ENCODE measurements around the gene CH25H.

The CH25H gene

DNA sequence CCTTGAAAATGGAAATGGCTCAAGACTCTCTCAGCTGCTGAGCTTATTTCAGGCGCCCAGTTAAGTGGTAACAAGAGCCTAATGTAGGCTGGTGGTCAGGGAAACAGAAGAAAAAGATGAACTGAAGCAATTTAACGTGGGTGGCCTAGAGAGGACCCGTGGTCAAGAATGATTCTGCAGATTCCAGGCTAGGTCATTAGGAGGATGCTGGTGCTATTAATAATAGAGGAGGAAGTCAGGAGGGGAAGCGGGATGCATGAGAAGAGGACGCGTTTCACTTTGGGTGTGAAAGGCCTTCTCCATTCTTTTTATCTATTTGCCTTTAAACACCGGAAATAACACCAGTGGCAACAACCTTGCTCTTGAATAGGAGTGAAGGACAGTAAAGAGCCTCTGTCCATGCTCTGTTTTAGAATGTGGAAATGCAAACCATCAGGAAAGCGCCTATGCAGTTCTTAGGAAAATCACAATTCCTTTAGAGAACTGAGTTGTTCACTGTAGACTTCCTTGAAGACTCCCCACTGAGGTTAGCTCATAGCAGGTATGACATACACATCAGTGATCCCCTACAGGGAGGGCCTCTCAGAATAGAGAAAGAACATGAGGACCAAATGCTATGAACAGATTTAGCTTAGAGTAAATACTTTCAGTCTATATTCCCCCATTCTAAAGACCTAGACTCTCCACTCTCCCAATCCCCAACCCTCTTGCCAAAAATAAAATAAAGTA is 35.9 kb upstream of the CH25H start:
- H3K36me3 ChIP-seq (ENCODE audit: insufficient read depth, low read length): peaks cover 4% of the 10 kb centered on the region; the same call in 1 of the 2 replicates
- H3K9ac ChIP-seq (ENCODE audit: low read depth, low read length): no peak overlapping the region
- no peaks in the 10 kb centered on the region for H3K9me3 ChIP-seq (ENCODE audit: insufficient read depth, low read depth, low read length)
- H3K4me1 ChIP-seq (ENCODE audit: insufficient read depth, low read length): peaks cover 50% of the 10 kb centered on the region
- H3K4me3 ChIP-seq (ENCODE audit: low read length): no peak overlapping the region
- no peak overlapping the region for H3K27ac ChIP-seq (ENCODE audit: low read depth, low read length)
- H3K27me3 ChIP-seq (ENCODE audit: insufficient read depth, low read length): no peaks in the 10 kb centered on the region
- 75% methylated on average over 8 of the region's 8 CpGs for WGBS

GRCh38 chr10:89242345-89242684 is 35.2 kb upstream of the CH25H start:
- Histone ChIP-seq H3K4me1 (ENCODE audit: insufficient read depth, low read length) (peaks cover 50% of the 10 kb centered on the region), H3K4me3 (ENCODE audit: low read length) (no peak overlapping the region), H3K36me3 (ENCODE audit: insufficient read depth, low read length) (peaks cover 4% of the 10 kb centered on the region; the same call in 1 of the 2 replicates), H3K27me3 (ENCODE audit: insufficient read depth, low read length) (no peaks in the 10 kb centered on the region), H3K27ac (ENCODE audit: low read depth, low read length) (peak overlapping the region; percentile 42; the same call in 1 of the 2 replicates), H3K9ac (ENCODE audit: low read depth, low read length) (no peak overlapping the region), H3K9me3 (ENCODE audit: insufficient read depth, low read depth, low read length) (no peaks in the 10 kb centered on the region)

DNA sequence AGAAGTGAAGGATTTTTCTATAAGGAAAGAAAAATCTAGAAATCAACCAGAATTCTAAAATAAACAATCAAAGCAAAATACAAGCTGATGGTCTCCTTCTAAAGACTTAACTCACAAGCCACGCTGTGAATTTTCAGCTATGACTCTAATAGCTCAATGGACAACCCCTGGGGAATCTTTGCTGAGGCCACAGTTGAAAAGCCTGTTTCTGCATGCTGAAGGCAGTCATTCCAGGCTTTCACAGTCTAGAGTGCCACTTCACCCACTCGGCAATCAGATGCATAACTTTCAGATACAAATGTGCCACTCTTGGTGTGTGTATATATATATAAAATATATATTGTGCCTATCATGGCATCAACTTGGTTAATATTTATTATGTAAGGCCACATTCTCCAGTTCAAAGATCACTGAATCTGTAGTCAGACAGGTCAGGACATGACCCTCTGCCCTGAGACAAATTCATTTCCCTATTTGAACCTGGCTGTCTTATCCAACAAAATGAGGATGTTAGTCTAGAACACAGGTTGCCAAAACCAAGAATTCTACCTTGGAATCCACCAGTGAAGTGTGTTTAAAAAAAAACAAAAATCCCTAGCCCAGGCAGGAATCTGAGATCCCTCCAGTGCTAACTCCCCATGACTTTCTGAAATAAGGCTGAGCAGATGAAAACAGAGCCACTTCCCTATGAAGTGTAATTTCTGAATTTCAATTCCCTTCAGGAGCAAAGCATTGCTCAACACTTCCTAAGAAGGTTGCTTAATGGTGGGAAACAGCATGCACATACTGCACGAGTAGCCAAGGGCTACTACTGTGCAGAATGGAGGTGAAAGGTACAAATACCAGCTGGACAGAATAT is 34.6 kb upstream of the CH25H start:
- peaks cover 4% of the 10 kb centered on the region; the same call in 1 of the 2 replicates for H3K36me3 ChIP-seq (ENCODE audit: insufficient read depth, low read length)
- peak overlapping the region; percentile 42; the same call in 1 of the 2 replicates for H3K27ac ChIP-seq (ENCODE audit: low read depth, low read length)
- no peaks in the 10 kb centered on the region for H3K9me3 ChIP-seq (ENCODE audit: insufficient read depth, low read depth, low read length)
- no peaks in the 10 kb centered on the region for H3K27me3 ChIP-seq (ENCODE audit: insufficient read depth, low read length)
- no peak overlapping the region for H3K9ac ChIP-seq (ENCODE audit: low read depth, low read length)
- no peak overlapping the region for H3K4me3 ChIP-seq (ENCODE audit: low read length)
- H3K4me1 ChIP-seq (ENCODE audit: insufficient read depth, low read length): peaks cover 50% of the 10 kb centered on the region
- WGBS: 96% methylated on average over 3 of the region's 3 CpGs

DNA sequence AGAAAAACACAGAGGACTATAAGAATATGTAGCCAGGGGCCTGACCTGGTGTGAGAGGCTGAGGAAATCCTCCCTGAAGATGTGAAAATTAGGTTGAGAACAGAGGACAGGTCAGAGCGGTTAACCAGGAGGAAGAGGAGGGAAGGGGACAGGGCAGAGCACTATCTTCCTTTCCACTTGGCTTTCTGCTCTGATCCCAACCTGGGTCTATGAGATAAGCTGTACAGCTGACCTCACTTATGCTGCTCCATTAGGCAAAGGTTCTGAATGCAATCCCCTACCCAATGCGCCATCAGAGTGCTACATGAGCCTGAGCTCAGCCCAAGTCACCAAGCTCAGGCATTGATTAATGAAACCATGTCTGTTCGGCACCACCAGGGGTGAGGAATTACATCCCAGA is 33.9 kb upstream of the CH25H start:
- H3K27ac ChIP-seq (ENCODE audit: low read depth, low read length): no peak overlapping the region
- no peak overlapping the region for H3K4me3 ChIP-seq (ENCODE audit: low read length)
- H3K9me3 ChIP-seq (ENCODE audit: insufficient read depth, low read depth, low read length): no peaks in the 10 kb centered on the region
- peaks cover 47% of the 10 kb centered on the region for H3K4me1 ChIP-seq (ENCODE audit: insufficient read depth, low read length)
- H3K27me3 ChIP-seq (ENCODE audit: insufficient read depth, low read length): no peaks in the 10 kb centered on the region
- WGBS: 91% methylated on average over 3 of the region's 3 CpGs
- no peak overlapping the region for H3K9ac ChIP-seq (ENCODE audit: low read depth, low read length)
- H3K36me3 ChIP-seq (ENCODE audit: insufficient read depth, low read length): peaks cover 4% of the 10 kb centered on the region; the same call in 1 of the 2 replicates

DNA sequence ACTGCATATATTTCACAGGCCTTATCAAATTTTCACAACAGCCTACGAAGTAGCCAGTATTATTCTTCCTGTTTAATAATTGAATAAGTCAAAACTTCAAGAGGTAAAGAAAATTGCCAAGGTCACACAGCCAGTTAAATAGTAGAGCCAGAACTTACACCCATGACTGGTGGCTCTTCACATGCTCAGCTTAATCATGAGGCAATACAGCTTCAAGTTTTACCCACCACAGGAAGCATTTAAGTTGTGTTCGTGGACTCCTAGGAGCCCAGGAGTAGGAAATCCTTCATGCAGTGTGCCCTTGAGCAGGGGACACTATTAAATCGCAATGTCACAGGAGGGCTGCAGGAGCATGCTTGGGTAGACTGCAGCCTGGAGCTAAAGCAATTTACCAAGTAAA is 33.4 kb upstream of the CH25H start:
- WGBS: over 99% methylated on average over 3 of the region's 3 CpGs
- Histone ChIP-seq H3K27me3 (ENCODE audit: insufficient read depth, low read length) (no peaks in the 10 kb centered on the region), H3K4me1 (ENCODE audit: insufficient read depth, low read length) (peaks cover 47% of the 10 kb centered on the region), H3K36me3 (ENCODE audit: insufficient read depth, low read length) (peaks cover 4% of the 10 kb centered on the region; the same call in 1 of the 2 replicates), H3K27ac (ENCODE audit: low read depth, low read length) (no peak overlapping the region), H3K4me3 (ENCODE audit: low read length) (no peak overlapping the region), H3K9ac (ENCODE audit: low read depth, low read length) (no peak overlapping the region), H3K9me3 (ENCODE audit: insufficient read depth, low read depth, low read length) (no peaks in the 10 kb centered on the region)

- H3K27ac ChIP-seq (ENCODE audit: low read depth, low read length): no peak overlapping the region
- WGBS: 87% methylated on average over 5 of the region's 5 CpGs
- no peaks in the 10 kb centered on the region for H3K9me3 ChIP-seq (ENCODE audit: insufficient read depth, low read depth, low read length)
- H3K9ac ChIP-seq (ENCODE audit: low read depth, low read length): no peak overlapping the region
- H3K27me3 ChIP-seq (ENCODE audit: insufficient read depth, low read length): no peaks in the 10 kb centered on the region
- peaks cover 40% of the 10 kb centered on the region for H3K4me1 ChIP-seq (ENCODE audit: insufficient read depth, low read length)
- H3K36me3 ChIP-seq (ENCODE audit: insufficient read depth, low read length): peaks cover 4% of the 10 kb centered on the region; the same call in 1 of the 2 replicates
- H3K4me3 ChIP-seq (ENCODE audit: low read length): no peak overlapping the region
Measured at GRCh38 chr10:89238956-89239644, 32.0 kb upstream of the CH25H start.

DNA sequence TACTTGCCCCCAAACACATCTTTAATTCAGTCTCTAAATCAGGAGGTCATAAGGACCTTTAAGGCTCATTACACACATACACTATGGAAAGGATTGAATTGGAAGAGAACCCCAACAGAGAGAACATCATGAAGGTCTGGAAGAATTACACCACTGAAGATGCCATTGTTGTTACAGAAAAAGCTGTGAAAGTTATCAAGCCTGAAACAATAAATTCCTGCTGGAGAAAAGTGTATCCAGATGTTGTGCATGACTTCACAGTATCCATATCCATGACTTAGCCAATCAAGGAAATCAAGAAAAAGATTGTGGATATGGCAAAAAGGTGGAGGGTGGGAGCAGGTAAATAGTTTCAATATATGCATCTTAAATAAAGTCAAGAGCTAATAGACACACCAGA is 30.7 kb upstream of the CH25H start:
- Histone ChIP-seq H3K27me3 (ENCODE audit: insufficient read depth, low read length) (no peaks in the 10 kb centered on the region), H3K36me3 (ENCODE audit: insufficient read depth, low read length) (peaks cover 4% of the 10 kb centered on the region; the same call in 1 of the 2 replicates), H3K9me3 (ENCODE audit: insufficient read depth, low read depth, low read length) (no peaks in the 10 kb centered on the region), H3K4me3 (ENCODE audit: low read length) (no peak overlapping the region), H3K9ac (ENCODE audit: low read depth, low read length) (no peak overlapping the region), H3K4me1 (ENCODE audit: insufficient read depth, low read length) (peaks cover 30% of the 10 kb centered on the region), H3K27ac (ENCODE audit: low read depth, low read length) (no peak overlapping the region)

DNA sequence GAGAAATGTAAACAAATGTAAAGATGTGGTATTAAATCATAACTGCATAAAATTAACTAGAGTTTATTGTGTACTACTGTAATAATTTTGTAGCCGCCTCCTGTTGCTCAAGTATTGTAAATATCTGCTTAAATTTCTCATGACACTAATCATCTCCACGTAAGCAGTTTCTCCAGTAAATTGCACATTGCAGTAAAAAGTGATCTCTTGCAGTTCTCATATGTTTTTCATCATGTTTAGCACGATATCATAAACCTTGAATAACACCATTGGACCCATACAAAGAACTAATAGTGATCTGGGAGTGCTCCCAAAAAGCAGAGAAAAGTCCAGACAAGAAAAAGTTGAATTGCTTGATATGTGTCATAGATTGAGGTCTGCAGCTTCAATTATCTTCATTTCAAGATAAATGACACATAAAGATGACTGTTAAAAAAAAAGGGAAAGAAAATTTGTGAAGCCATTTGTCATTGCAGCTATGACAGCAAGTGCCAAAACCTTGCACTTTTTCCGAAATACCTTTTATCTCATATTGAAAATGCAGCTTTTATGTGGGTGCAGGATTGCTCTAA is 29.2 kb upstream of the CH25H start:
- Histone ChIP-seq H3K9me3 (ENCODE audit: insufficient read depth, low read depth, low read length) (no peaks in the 10 kb centered on the region), H3K4me1 (ENCODE audit: insufficient read depth, low read length) (peaks cover 15% of the 10 kb centered on the region), H3K27ac (ENCODE audit: low read depth, low read length) (no peak overlapping the region), H3K4me3 (ENCODE audit: low read length) (no peak overlapping the region), H3K36me3 (ENCODE audit: insufficient read depth, low read length) (peaks cover 7% of the 10 kb centered on the region), H3K9ac (ENCODE audit: low read depth, low read length) (no peak overlapping the region), H3K27me3 (ENCODE audit: insufficient read depth, low read length) (no peaks in the 10 kb centered on the region)
- WGBS: 93% methylated on average over 3 of the region's 4 CpGs

DNA sequence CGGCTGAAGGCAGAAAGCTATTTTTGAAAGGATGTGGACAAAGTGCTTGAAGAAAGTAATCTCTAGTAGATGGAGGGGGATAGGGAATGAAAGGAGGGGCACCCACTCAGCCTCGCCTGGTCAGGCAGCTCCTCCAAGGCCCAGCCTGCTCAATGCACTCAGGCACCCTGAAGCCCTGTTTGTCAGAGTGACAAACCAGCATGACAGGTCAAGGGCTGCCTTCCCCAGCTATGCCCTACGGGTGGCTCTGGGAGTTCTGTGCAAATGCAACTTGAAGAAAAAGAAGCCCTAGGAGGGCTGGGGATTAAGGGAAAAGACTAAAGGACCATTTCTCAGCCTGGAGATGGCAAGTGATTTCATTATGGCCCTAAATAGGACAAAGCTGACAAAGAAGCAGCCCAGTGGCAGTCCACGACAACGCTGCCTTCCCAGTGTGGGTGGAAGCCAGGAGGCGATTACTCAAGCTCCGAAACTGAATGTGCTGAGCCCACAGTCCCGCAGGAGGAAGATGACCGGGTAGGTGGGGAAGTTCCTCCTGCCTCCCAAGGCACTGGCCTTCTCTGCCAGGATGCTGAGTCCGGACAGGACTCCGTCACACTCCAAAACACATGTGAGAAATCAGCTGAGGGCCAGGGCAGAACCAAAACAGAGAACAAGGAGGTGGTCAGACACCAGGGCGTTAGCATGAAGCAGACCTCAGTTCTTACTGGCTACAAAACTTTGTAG is 28.1 kb upstream of the CH25H start:
- WGBS: 68% methylated on average over 12 of the region's 12 CpGs
- Histone ChIP-seq H3K9me3 (ENCODE audit: insufficient read depth, low read depth, low read length) (no peaks in the 10 kb centered on the region), H3K27me3 (ENCODE audit: insufficient read depth, low read length) (no peaks in the 10 kb centered on the region), H3K4me3 (ENCODE audit: low read length) (no peak overlapping the region), H3K27ac (ENCODE audit: low read depth, low read length) (peak overlapping the region; percentile 49; the same call in 1 of the 2 replicates), H3K9ac (ENCODE audit: low read depth, low read length) (no peak overlapping the region), H3K4me1 (ENCODE audit: insufficient read depth, low read length) (peaks cover 9% of the 10 kb centered on the region), H3K36me3 (ENCODE audit: insufficient read depth, low read length) (peaks cover 7% of the 10 kb centered on the region)

DNA sequence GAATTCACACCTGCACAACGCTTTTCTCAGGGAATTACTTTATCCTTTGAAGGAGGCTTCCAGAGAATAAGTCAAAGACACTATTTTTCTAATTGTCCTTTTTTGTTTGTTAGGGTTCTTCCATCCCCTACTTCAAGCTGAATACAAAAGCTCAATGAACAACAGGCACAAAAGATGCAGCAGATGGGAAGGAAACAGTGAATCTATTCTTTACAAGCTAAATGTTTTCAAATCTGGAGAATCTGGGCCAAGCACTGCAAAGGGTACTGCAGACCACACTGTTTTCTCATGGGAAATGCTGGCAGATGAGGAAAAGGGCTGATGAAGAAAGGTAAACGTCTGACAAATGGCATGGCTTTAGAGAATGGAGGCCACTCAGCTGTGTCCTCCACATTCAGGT is 25.9 kb upstream of the CH25H start:
- no peak overlapping the region for H3K9ac ChIP-seq (ENCODE audit: low read depth, low read length)
- peaks cover 6% of the 10 kb centered on the region for H3K36me3 ChIP-seq (ENCODE audit: insufficient read depth, low read length)
- peaks cover 10% of the 10 kb centered on the region; the same call in 1 of the 2 replicates for H3K9me3 ChIP-seq (ENCODE audit: insufficient read depth, low read depth, low read length)
- no peak overlapping the region for H3K27ac ChIP-seq (ENCODE audit: low read depth, low read length)
- 90% methylated on average over 2 of the region's 2 CpGs for WGBS
- H3K27me3 ChIP-seq (ENCODE audit: insufficient read depth, low read length): no peaks in the 10 kb centered on the region
- H3K4me3 ChIP-seq (ENCODE audit: low read length): no peak overlapping the region
- H3K4me1 ChIP-seq (ENCODE audit: insufficient read depth, low read length): peaks cover 9% of the 10 kb centered on the region

Measured in HUES64 (cell line).